ENCODE data around the gene KLF5.

DNA sequence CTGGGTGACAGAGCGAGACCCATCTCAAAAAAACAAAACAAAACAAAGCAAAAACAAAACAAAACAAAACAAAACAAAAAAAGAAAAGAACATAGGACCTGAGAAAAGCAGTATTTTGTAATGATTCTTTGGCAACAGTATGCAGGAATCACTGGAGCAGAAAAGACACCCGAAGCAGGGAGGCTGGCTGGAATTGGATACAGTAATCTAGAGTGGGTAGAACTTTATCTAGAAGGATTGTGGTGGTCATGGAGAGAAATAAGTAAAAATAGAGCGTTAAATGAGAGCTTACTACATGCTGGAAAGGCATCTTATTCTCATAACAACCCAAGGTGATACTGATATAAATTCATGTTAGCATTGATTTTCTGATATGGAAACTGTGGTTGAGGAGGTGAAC is 51.2 kb downstream of the KLF5 start:
- TF ChIP-seq POLR2A (IDR thresholded peaks at IDR 0.05) (no peak), CTCF (IDR thresholded peaks at IDR 0.05) (no peak), EP300 (IDR thresholded peaks at IDR 0.05) (no peak)

All from tibial nerve (tissue), 4 donors.